ENCODE measurements around the gene BCAN.

GRCh38 chr1:156643049-156643777 lies 1.3 kb downstream of the BCAN start:
- TF ChIP-seq ESRRA (IDR thresholded peaks at IDR 0.05; ENCODE audit: borderline replicate concordance, low read length): no peak
- TF ChIP-seq CTCF (IDR thresholded peaks at IDR 0.05): no peak
- TF ChIP-seq ZSCAN20 (CRISPR knock-in tag; IDR thresholded peaks at IDR 0.05): no peak

Measured in A549 (cell line).